ENCODE data around the gene LUZP1.

The LUZP1 gene

DNA sequence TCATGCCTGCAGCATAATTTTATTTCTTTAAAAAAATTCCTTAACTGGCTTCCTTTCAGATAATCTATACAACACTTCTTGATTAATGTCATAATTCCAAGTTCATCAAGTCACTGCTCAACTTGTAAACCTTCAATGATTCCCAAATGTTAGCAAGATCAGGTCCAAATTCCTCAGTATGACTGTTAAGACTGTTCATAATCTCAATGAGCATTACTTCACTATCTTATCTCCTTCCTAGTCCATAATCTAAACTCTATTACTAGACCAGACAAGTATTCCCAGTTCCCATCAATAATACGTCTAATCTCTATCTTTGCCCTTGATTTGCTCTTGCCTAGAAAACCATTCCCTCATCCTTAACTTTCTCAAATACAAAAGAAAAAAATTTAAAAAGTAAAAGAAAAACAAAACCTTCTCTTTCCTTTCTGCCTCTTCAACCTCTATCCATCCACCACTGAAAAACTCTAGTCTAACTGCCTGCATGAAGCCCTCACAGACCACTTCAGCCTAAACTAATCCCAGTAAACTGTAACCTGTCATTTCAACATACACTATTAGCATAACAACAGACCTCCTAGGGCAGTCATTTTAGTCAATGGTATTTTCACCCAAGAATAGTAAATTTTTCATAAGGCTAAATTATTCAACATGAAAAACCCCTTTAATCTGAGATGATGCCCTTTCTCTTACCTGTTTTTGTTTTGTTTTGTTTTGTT lies 15.5 kb downstream of the LUZP1 start:
- DNase-seq (ENCODE audit: low read depth), result no peak

GRCh38 chr1:23150742-23151141 lies 17.9 kb downstream of the LUZP1 start:
- DNase-seq (ENCODE audit: low read depth), result no peak

GRCh38 chr1:23150125-23150524 lies 18.5 kb downstream of the LUZP1 start:
- no peak for DNase-seq (ENCODE audit: low read depth)

DNA sequence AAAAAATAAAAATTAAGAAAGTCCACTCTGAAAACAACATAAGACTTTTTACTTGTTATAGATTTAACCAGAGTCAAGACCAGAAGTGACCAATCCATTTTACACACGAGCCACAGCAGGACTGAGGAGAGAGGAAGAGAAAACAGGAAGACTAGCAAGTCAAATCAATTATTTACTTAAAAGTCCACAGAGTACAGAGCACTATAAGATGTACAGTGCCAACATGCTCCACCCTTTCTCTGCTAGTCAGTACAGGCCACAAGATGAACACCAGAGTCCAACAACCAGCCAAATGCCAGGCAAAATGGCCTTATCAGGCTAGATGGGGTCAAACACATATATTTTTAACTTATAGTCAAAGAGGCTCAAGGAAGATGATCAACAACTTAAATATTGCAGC lies 19.5 kb downstream of the LUZP1 start:
- DNase-seq (ENCODE audit: low read depth), result no peak

DNA sequence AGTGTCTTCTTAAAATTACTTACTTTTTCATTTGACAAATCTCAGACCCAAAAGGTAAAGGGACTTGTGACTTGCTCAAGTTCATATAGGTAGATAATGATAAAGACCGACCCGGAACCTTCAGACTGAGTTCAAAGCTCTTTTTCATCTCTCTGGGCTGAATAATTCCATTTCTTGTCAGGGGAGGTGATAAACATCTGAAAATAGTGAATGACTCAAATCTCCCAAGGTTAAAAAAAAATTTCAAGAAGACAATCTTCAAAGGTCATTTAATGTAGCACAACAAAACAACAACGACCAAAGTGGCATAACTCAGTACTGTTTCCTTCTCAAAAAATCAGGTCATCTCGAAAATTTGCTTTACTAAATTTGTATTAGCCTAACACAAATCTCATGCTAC lies 20.6 kb downstream of the LUZP1 start:
- no peak for DNase-seq (ENCODE audit: low read depth)

DNA sequence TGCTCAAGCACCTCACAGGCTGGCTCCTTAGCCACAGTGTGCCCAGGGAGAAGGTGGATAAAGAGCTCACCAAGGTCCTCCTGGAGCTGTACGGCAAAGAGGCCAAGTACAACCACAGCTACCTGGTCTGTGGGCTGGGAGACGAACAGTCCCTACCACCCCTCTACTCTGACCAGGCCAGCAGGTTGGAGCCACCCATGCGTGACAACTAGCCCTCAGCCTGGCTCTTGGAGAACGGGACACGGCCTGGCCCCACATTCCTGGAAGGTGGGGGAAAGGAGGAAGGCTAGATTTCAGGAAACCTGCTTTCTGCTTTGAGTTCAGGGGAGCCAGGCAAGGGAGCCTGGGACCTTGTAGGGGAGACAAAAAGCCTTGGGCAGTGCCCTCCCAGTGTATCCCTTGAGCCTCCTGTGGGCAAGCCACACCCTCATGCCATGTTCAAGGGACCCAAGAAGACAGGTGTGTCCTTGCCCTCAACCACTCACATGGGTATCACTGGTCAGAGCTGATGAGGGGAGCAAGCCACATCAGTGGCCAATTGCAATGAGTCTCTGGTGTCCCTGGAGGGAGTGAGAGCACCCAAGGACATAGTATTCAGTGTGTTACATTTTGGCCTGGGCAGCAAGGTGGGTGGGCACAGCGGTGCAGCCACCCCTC lies 27.6 kb downstream of the LUZP1 start:
- DNase-seq (ENCODE audit: low read depth), result no peak

DNA sequence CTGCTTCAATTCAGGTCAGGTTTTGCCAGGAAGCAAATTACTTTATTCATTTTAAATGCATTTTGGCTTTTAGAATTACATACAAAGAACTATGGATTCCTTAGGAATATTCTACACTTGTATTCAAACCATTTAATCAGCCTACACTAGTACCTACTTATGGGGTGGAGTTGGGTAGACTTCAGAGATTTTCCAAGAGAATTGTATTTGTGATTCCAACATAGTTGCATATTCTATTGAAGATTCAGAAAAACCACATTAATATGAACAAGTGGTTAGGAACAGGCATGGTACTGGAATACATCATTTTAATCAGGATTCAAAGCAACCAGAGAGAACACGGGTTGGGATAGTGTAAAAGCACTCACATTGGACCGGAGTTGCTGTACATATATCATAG lies 33.4 kb downstream of the LUZP1 start:
- no peak for DNase-seq (ENCODE audit: low read depth)

- no peak for DNase-seq (ENCODE audit: low read depth)
These were observed 34.6 kb downstream of the LUZP1 start for GRCh38 chr1:23134055-23134454.

DNA sequence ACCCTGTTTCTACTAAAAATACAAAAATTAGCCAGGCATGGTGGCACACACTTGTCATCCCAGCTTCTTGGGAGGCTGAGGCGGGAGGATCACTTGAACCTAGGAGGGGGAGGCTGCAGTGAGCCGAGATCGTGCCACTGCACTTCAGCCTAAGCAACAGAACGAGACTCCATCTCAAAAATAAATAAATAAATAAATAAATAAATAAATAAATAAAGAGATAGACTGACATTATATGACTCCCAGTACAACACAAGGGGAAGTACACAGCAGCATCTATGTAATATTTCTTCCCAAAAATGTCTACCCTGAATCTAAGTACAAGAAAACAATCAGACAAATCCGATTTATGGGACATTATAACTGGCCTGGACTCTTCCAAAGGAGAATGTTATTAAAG lies 35.1 kb downstream of the LUZP1 start:
- DNase-seq (ENCODE audit: low read depth), result no peak

DNA sequence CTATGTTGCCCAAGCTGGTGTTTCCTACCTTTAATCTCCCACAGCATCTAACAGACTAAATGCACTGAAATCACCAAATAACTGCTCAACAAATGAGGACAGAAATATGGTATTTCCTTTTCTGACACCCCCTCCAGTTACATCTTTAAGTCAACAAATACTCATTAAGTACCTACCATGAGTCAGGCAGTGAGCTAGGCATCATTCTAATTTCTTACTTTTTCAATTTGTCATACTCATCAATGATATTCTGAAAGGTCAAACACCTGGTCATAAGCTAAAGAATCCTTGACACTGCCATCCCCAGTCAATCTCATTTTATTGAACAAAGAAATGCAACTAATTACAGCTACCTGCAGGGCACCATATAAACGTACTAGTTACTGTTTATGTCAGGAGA lies 36.6 kb downstream of the LUZP1 start:
- DNase-seq (ENCODE audit: low read depth), result no peak

DNA sequence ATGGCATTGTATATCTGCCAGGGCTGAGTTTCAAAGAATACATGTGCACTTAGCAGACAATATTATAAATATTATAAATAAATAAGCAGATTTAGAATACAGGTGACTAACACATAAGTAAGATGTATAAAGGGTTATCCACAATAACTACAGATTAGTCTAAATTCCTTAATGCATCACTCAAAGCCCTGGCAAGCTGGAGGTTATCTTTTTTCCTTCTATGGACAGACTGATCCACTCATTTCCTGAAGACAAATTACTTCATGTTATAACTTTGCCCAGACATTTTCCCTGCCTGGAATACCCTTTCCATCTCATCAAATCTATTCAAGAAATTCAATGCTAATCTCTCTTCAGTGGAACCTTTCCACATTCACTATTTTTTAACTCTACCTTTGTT lies 38.8 kb downstream of the LUZP1 start:
- no peak for DNase-seq (ENCODE audit: low read depth)

DNA sequence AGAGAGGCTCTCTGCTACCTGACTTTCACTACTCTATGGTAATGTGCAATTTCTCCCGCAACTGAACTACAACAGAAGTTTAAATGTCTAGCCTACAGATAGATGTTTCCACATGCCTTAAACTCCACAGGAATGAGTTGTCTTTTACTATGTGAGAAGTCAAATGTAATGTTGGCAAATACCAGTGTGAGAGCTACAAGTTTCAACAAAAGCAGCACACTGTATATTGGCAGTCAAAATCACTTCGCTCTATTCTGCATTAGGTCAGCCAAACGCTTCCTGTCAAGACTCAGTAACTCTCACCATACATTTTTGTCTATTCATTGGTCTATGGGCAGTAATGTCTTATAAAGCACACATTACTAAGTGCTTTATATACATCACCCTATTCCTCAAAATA lies 41.9 kb downstream of the LUZP1 start:
- DNase-seq (ENCODE audit: low read depth), result peak; percentile 45

GRCh38 chr1:23126200-23126599 lies 42.5 kb downstream of the LUZP1 start:
- no peak for DNase-seq (ENCODE audit: low read depth)

DNA sequence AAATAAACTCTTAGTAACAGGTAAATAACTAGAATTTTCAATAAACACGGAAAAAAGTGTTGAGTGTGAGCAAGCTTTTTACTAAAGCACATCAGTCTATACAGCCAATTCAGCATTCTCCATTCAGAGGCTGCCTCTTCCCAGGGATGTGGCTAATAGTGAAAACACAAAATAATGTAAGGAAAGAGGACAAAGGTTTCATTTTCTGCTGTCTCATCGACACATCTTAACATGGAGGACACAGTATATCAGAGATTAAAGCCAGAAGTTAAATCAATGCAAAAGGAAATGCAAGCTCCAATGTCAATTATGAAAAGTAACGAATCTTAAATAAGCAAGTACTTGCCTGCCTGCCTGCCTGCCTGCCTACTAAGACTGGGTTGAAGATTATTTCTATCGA lies 43.2 kb downstream of the LUZP1 start:
- DNase-seq (ENCODE audit: low read depth), result no peak

- DNase-seq (ENCODE audit: low read depth), result no peak
These were observed 44.2 kb downstream of the LUZP1 start for GRCh38 chr1:23124259-23125026.

- no peak for DNase-seq (ENCODE audit: low read depth)
These were observed 45.1 kb downstream of the LUZP1 start for GRCh38 chr1:23123528-23123927.

DNA sequence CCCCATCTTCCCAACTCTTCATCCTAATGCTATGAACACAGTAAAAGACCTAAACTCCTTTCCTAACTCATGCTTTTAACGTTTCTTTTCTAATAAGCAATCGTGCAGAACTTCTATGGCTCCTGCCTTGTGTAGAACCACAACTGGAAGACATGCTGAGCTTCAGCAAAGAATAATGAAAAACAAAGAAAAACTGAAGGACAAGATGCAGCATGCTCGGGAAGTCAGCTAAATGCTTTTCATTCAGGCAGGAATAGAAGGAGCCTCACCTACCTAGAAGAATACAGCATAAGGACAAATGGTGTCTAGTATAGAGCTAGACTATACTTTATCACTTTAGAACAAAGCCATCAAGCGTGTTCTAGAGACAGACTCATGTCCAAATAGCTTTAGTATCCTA lies 45.9 kb downstream of the LUZP1 start:
- DNase-seq (ENCODE audit: low read depth), result no peak

GRCh38 chr1:23122023-23122748 lies 46.5 kb downstream of the LUZP1 start:
- DNase-seq (ENCODE audit: low read depth), result peak; percentile 47

DNA sequence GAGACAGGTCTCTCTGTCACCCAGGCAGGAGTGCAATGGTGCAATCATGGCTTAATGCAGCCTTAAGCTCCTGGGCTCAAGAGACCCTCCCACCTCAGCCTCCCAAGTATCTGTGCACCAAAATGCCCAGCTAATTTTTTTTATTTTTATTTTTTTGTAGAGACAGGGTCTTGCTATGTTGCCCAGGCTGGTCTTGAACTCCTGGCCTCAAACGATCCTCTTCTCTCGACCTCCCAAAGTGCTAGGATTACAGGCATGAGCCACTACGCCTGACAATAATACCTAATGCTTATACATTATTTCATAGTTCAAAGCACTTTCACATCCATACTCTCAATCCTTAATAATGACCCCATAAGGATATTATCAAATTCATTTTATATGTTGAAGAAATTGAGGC lies 48.3 kb downstream of the LUZP1 start:
- DNase-seq (ENCODE audit: low read depth), result no peak

GRCh38 chr1:23118957-23119792 lies 49.5 kb downstream of the LUZP1 start:
- DNase-seq (ENCODE audit: low read depth), result no peak

DNA sequence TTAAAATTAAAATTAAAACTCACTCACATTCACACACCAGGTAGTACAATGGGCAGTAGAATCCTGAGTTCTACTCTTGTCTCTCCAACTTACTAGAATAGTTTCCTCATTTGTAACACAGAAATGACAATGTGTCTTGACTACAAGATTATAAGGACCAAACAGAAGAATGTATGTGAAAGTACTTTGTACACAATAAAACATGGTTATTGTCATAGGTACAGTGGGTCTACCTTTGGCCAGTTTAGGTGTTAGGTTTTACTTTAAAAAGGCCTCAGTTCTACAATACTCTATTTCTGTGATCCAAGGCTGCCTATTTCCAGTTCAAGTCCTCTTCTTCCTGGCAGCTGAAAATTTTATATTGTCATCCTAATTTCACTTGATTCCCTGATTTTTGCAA lies 50.2 kb downstream of the LUZP1 start:
- DNase-seq (ENCODE audit: low read depth), result no peak
